Endothelial cell of umbilical vein (primary cell): ENCODE data around the gene CPPED1. TPM values are rescaled to one million over a fixed set of nuclear protein-coding genes. Genes with fewer than 3 reads are reported as not detected.
A peak's percentile ranks its signal among the peaks of the same experiment; 100 is the strongest.

Experiments used
- BruUV-seq: library from RNA; stranded (reverse); fragments of 400-500 nt; replicated peaks from 2 replicates; lab custom pipeline; 2021; lab: Mats Ljungman, UMichigan
- CTCF ChIA-PET: fragments of 300-600, 350-600 bp; sonication (Branson Sonifier 250); formaldehyde crosslinking; loops from one replicate; lab custom pipeline; 2021; ENCODE audit warnings: antibody characterized with exemption, inconsistent platforms; lab: Charles Lee
- POLR2A ChIA-PET: fragments of 300-600, 350-600 bp; sonication (Branson Sonifier 250); formaldehyde crosslinking; loops from one replicate; lab custom pipeline; 2021; ENCODE audit warnings: antibody characterized with exemption, inconsistent platforms; lab: Charles Lee
- DNase-seq: peaks from one replicate; pipeline ENCODE4 v3.0.0-alpha.2; 2011; ENCODE audit warnings: low read depth, low spot score
- FAIRE-seq: peaks from 2 replicates; lab custom pipeline; 2011; peaks lifted over from hg19 to GRCh38; lab: Jason Lieb, UNC
- H2AFZ ChIP-seq: 2 replicates; pipeline ENCODE4 v1.6.0; 2012; ENCODE audit warnings: low read depth, low read length, control low read depth, inconsistent platforms
- H3K27ac ChIP-seq: 2 replicates; pipeline ENCODE4 v1.5.1; 2011; ENCODE audit warnings: low read depth, mild to moderate bottlenecking, control low read depth, low read length, moderate library complexity; ENCODE audit not compliant: insufficient read depth
- H3K27me3 ChIP-seq, 2 experiments: 2 replicates each; pipeline versions ENCODE4 v1.6.0 to v1.6.1; 2011; ENCODE audit warnings: low read length in 2 of 2, mixed read lengths in 1 of 2; ENCODE audit not compliant: control insufficient read depth in 2 of 2, insufficient read depth in 2 of 2
- H3K36me3 ChIP-seq, 2 experiments: 2 replicates in 1 of 2; 3 replicates in 1 of 2; pipeline ENCODE4 v1.5.1; 2011; ENCODE audit warnings: low read length in 2 of 2, mild to moderate bottlenecking in 1 of 2, moderate library complexity in 1 of 2; ENCODE audit not compliant: control insufficient read depth in 2 of 2, insufficient read depth in 2 of 2; ENCODE audit errors: extremely low read depth in 1 of 2
- H3K4me1 ChIP-seq: 3 replicates; pipeline ENCODE4 v1.5.1; 2011; ENCODE audit warnings: mild to moderate bottlenecking, low read length; ENCODE audit not compliant: control insufficient read depth, insufficient read depth; ENCODE audit errors: extremely low read depth
- H3K4me2 ChIP-seq: 2 replicates; pipeline ENCODE4 v1.6.1; 2011; ENCODE audit warnings: low read length, control low read depth, mixed read lengths; ENCODE audit not compliant: insufficient read depth
- H3K4me3 ChIP-seq, 3 experiments: fragments of 200-600 bp in 1 of 3; sonication (generic), shearing (Covaris generic) in 1 of 3; replicated peaks in 1 of 3; 2 replicates each; pipeline ENCODE4 v1.5.1; 2011 to 2016; ENCODE audit warnings: control low read depth in 3 of 3, low read length in 3 of 3, mild to moderate bottlenecking in 2 of 3, inconsistent platforms in 1 of 3, low read depth in 1 of 3, moderate library complexity in 1 of 3; ENCODE audit not compliant: insufficient read depth in 1 of 3
- H3K79me2 ChIP-seq: 2 replicates; pipeline ENCODE4 v1.6.0; 2012; ENCODE audit warnings: low read length, inconsistent platforms; ENCODE audit not compliant: control insufficient read depth, insufficient read depth
- H3K9ac ChIP-seq: replicated peaks from 2 replicates; pipeline ENCODE3; 2011; ENCODE audit warnings: low read length, control low read depth; ENCODE audit not compliant: insufficient read depth; ENCODE audit errors: extremely low read depth
- H3K9me1 ChIP-seq: replicated peaks from 3 replicates; pipeline ENCODE4 v1.6.0; 2011; ENCODE audit warnings: mild to moderate bottlenecking, low read length; ENCODE audit not compliant: control insufficient read depth, insufficient read depth; ENCODE audit errors: extremely low read depth
- H3K9me3 ChIP-seq: replicated peaks from 2 replicates; pipeline ENCODE4 v1.5.1; 2012; ENCODE audit warnings: low read length, inconsistent platforms; ENCODE audit not compliant: control insufficient read depth, insufficient read depth
- H4K20me1 ChIP-seq: replicated peaks from 2 replicates; pipeline ENCODE3; 2011; ENCODE audit warnings: mild to moderate bottlenecking, low read length; ENCODE audit not compliant: control insufficient read depth, insufficient read depth; ENCODE audit errors: extremely low read depth
- CTCF ChIP-seq, 2 donors: IDR thresholded peaks; 1 replicate in 1 of 2; 2 replicates in 1 of 2; pipeline ENCODE4 v1.5.1; 2011; ENCODE audit warnings: low read length in 2 of 2, mild to moderate bottlenecking in 2 of 2, moderate library complexity in 2 of 2, control low read depth in 1 of 2, inconsistent platforms in 1 of 2, low read depth in 1 of 2; ENCODE audit not compliant: insufficient read depth in 1 of 2; ENCODE audit errors: extremely low read depth in 1 of 2
- EZH2 ChIP-seq: IDR thresholded peaks from 2 replicates; pipeline ENCODE4 v1.6.1; 2012; ENCODE audit warnings: borderline replicate concordance, low read depth, mild to moderate bottlenecking, moderate library complexity, low read length, inconsistent platforms; ENCODE audit not compliant: severe bottlenecking
- dilution Hi-C: fragments of 300-500 bp; cut with MboI; formaldehyde crosslinking; loops from one replicate; pipeline ENCODE4 v1.15.0; 2019; ENCODE audit warnings: low sequenced_read_pairs; ENCODE audit not compliant: extremely low pct_ligation_motif_present
- intact Hi-C: fragments of 100-400 bp; cut with micrococcal nuclease; formaldehyde crosslinking; loops from one replicate; pipeline ENCODE4 v1.10.0; 2022
- polyA plus RNA-seq, 4 experiments: library from polyadenylated mRNA; depleted of rRNA in 3 of 4; stranded (reverse) in 3 of 4; unstranded in 1 of 4; fragments of >200 nt; gene quantifications; 2 replicates each; pipeline versions ENCODE4 v1.2.1 to v1.2.3, GENCODE V29; 2011 to 2012; ENCODE audit warnings: missing spikeins in 1 of 4
- total RNA-seq: library from RNA; stranded (reverse); gene quantifications from 2 replicates; pipeline ENCODE4 v1.2.3, GENCODE V29; 2021

Gene CPPED1
- total and polyA plus RNA-seq, 2 donors (not counting 3 experiments of a cell fraction or from before 2014, with no cell fraction given) = 27.9 to 59.3 TPM

DNA sequence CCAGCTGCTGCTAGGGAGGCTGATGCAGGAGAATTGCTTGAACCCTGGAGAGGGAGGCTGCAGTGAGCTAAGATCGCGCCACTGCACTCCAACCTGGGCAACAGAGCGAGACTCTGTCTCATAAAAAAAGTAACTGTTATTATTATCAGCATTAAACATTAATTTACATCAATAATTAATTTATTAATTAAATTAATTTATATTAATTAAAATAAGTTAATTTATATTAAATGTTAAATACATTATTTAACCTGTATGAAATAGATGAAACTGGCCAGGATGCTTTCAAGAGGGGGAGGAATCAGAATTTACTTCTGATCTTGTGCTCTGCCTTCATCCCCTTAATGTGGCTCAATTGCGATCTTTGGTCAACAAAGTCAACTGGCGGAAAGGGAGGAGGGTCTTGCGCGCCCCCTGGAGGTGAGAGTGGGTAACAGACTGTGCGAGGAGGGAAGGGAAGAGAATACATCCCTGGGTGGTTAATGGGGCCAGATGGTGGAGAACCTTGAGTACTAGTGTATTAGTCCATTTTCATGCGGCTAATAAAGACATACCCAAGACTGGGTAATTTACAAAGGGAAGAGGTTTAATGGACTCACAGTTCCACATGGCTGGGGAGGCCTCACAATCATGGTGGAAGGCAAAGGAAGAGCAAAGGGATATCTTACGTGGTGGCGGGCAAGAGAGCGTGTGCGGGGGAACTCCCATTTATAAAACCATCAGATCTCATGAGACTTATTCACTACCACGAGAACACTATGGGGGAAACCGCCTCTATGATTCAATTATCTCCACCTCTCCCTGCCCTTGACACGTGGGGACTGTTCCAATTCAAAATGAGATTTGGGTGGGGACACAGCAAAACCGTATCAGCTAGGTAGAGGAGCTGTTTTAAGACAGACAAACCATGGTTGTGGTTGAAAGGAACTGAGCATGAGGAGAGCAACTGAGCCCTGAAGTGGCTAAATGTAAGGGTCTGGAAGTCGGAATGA is 15.7 kb upstream of the CPPED1 start:
- H3K4me3 ChIP-seq = no peak overlapping the region
- FAIRE-seq (peak; percentile 74), DNase-seq (peak; percentile 60)
- intact Hi-C loops = loop anchor here (1.0 to 5.0 kb wide), 10 partner anchors 18 to 724 kb away; no protein-coding TSS in a partner anchor
- H3K9me1 ChIP-seq = no peaks in the 10 kb centered on the region
- ChIA-PET CTCF (interaction anchor here (0.7 to 11.9 kb wide), 11 partner anchors 8 to 724 kb away, joined by 3 to 150 read pairs (median 5); partner anchors contain the start of gene CPPED1), POLR2A (no interaction called here)
- no peak overlapping the region for H3K27ac ChIP-seq
- no peak overlapping the region for H3K4me2 ChIP-seq
- TF ChIP-seq EZH2 (no peak), CTCF (IDR thresholded peaks at IDR 0.05; ENCODE audit: extremely low read depth in 1 of 2, insufficient read depth in 1 of 2, low read depth in 1 of 2, low read length in 2 of 2) (peak; percentile 83 to 88)
- H3K27me3 ChIP-seq = peaks cover 0 to 2% of the 10 kb centered on the region in 2 experiments
- H3K36me3 ChIP-seq = no peaks in the 10 kb centered on the region
- H3K9me3 ChIP-seq = no peaks in the 10 kb centered on the region
- no peaks in the 10 kb centered on the region for H3K79me2 ChIP-seq
- dilution Hi-C loops = no loop called here
- no peak overlapping the region for H2AFZ ChIP-seq
- no peaks in the 10 kb centered on the region for H3K4me1 ChIP-seq
- no peak overlapping the region for H3K9ac ChIP-seq
- no TSS peak for BruUV-seq
- H4K20me1 ChIP-seq = no peaks in the 10 kb centered on the region
